Nephron progenitor cell (in vitro differentiated cells): Measurements from ENCODE around the gene KRT40.

Source experiments
- DNase-seq: peaks from one replicate; pipeline ENCODE4 v3.0.0; 2021
- H3K27ac Mint-ChIP-seq: 2 replicates; pipeline ENCODE4 v1.8.0; 2021; ENCODE audit warnings: mild to moderate bottlenecking, moderate library complexity, mixed read lengths
- H3K27me3 Mint-ChIP-seq: 2 replicates; pipeline ENCODE4 v1.8.0; 2021; ENCODE audit warnings: mild to moderate bottlenecking, low read depth, mixed read lengths; ENCODE audit not compliant: poor library complexity
- H3K36me3 Mint-ChIP-seq: 2 replicates; pipeline ENCODE4 v1.8.0; 2021; ENCODE audit warnings: low read depth, mixed read lengths
- H3K4me1 Mint-ChIP-seq: 2 replicates; pipeline ENCODE4 v1.8.0; 2021; ENCODE audit warnings: mixed read lengths
- H3K4me3 Mint-ChIP-seq: 2 replicates; pipeline ENCODE4 v1.8.0; 2021; ENCODE audit warnings: mild to moderate bottlenecking, moderate library complexity, mixed read lengths
- H3K9me3 Mint-ChIP-seq: 2 replicates; pipeline ENCODE4 v1.8.0; 2021; ENCODE audit warnings: mild to moderate bottlenecking, moderate library complexity, mixed read lengths
- CTCF ChIP-seq: fragments of 200-600 bp; sonication (generic); IDR thresholded peaks from 2 replicates; pipeline ENCODE4 v1.5.0; 2021; ENCODE audit warnings: antibody characterized with exemption

KRT40 gene

GRCh38 chr17:41012326-41013120 lies 28.4 kb upstream of the KRT40 start:
- no peak overlapping the region for H3K4me3 Mint-ChIP-seq
- no peaks in the 10 kb centered on the region for H3K27me3 Mint-ChIP-seq
- H3K36me3 Mint-ChIP-seq: no peaks in the 10 kb centered on the region
- no peaks in the 10 kb centered on the region for H3K9me3 Mint-ChIP-seq
- no peak for DNase-seq
- no peak overlapping the region for H3K27ac Mint-ChIP-seq
- TF ChIP-seq CTCF: no peak
- no peaks in the 10 kb centered on the region for H3K4me1 Mint-ChIP-seq

GRCh38 chr17:41010441-41010840 lies 26.3 kb upstream of the KRT40 start:
- Mint-ChIP-seq H3K27ac (no peak overlapping the region), H3K27me3 (no peaks in the 10 kb centered on the region), H3K4me3 (no peak overlapping the region), H3K36me3 (no peaks in the 10 kb centered on the region), H3K9me3 (no peaks in the 10 kb centered on the region), H3K4me1 (no peaks in the 10 kb centered on the region)
- TF ChIP-seq CTCF: no peak
- DNase-seq: no peak

- no peak overlapping the region for H3K4me3 Mint-ChIP-seq
- no peaks in the 10 kb centered on the region for H3K9me3 Mint-ChIP-seq
- no peak for TF ChIP-seq CTCF
- H3K36me3 Mint-ChIP-seq: no peaks in the 10 kb centered on the region
- H3K27me3 Mint-ChIP-seq: no peaks in the 10 kb centered on the region
- H3K27ac Mint-ChIP-seq: no peak overlapping the region
- no peaks in the 10 kb centered on the region for H3K4me1 Mint-ChIP-seq
- DNase-seq: no peak
These were observed 25.8 kb upstream of the KRT40 start for GRCh38 chr17:41009936-41010335.

- H3K4me3 Mint-ChIP-seq: no peak overlapping the region
- no peaks in the 10 kb centered on the region for H3K4me1 Mint-ChIP-seq
- DNase-seq: no peak
- no peaks in the 10 kb centered on the region for H3K36me3 Mint-ChIP-seq
- H3K27ac Mint-ChIP-seq: no peak overlapping the region
- H3K27me3 Mint-ChIP-seq: no peaks in the 10 kb centered on the region
- no peak for TF ChIP-seq CTCF
- H3K9me3 Mint-ChIP-seq: no peaks in the 10 kb centered on the region
These were observed 25.2 kb upstream of the KRT40 start for GRCh38 chr17:41009301-41009760.

GRCh38 chr17:41008811-41009210 lies 24.7 kb upstream of the KRT40 start, which contains the start of gene KRTAP3-1:
Gene KRTAP3-1 (minus strand): TSS chr17:41009128. CDS start chr17:41009074, 54 bp downstream.
- Mint-ChIP-seq H3K4me1 (no peaks in the 10 kb centered on the region), H3K27ac (no peak within 1 kb of the TSS), H3K4me3 (no peak within 1 kb of the TSS), H3K36me3 (no peaks in the 10 kb centered on the region), H3K27me3 (no peaks in the 10 kb centered on the region), H3K9me3 (no peaks in the 10 kb centered on the region)
- TF ChIP-seq CTCF: no peak
- DNase-seq: no peak

- Mint-ChIP-seq H3K4me1 (no peaks in the 10 kb centered on the region), H3K27ac (no peak overlapping the region), H3K4me3 (no peak overlapping the region), H3K27me3 (peaks cover 2% of the 10 kb centered on the region), H3K9me3 (no peaks in the 10 kb centered on the region), H3K36me3 (no peaks in the 10 kb centered on the region)
- TF ChIP-seq CTCF: no peak
- DNase-seq: no peak
These were observed 20.3 kb upstream of the KRT40 start for GRCh38 chr17:41004397-41004796.
